ENCODE data around the gene A4GALT.

DNA sequence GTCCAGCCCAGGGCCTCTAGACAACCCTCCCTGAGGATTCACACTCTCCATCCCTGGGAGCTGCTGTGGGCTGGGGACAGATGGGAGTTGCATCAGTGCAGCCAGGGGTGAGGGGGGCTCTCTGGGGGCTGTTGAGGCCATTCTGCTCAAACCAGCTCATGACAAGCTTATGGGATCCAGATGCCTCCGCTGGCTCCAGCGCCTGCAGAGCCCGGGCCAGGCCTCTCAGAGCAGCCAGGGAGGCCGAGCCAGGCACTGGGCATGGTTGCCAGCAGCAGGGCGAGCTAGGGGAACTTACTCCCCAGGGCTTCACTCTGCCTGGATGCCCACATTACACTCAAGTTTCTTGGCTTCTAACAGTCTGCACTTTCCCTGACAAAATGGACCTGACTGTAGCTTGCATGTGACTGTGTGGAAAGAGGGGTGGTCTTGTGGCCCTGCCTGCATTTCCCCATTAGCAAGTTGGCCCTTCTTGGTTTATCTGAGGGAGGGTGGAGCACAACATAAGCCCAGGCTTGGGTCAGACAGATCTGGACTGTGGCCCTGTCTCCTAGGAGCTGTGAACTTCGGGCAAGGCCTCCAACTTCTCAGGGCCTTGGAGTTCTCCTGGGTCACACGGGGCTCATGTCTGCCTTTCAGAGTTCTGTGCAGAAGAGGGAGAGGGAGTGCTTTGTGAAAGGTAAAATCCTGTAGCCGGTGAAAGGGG lies 36.9 kb downstream of the A4GALT start:
- TF ChIP-seq FOXA1 (IDR thresholded peaks at IDR 0.05) (no peak), TARDBP (IDR thresholded peaks at IDR 0.05) (no peak), SUZ12 (IDR thresholded peaks at IDR 0.05) (no peak), SP1 (IDR thresholded peaks at IDR 0.05) (no peak), CTBP1 (IDR thresholded peaks at IDR 0.05; ENCODE audit: borderline replicate concordance) (no peak), ZNF384 (IDR thresholded peaks at IDR 0.05) (no peak), HDGF (IDR thresholded peaks at IDR 0.05; ENCODE audit: borderline replicate concordance) (no peak)

All from HEK293T (cell line).